PC-9 (cell line): ENCODE data around the gene SERINC5. TPM values are rescaled to one million over a fixed set of nuclear protein-coding genes. Genes with fewer than 3 reads are reported as not detected.
"Not testable (repeated sequence)": the region's sequence is repeated elsewhere in the genome, so short reads cannot be mapped to it uniquely, and the experiment has no call there.

ENCODE experiments used
- Bru-seq: library from RNA; stranded (reverse); fragments of 400-500 nt; gene quantifications from one replicate; lab custom pipeline; 2021; lab: Mats Ljungman, UMichigan
- BruChase-seq, 2 experiments: library from RNA; stranded (reverse); fragments of 400-500 nt; gene quantifications; one replicate each; lab custom pipeline; 2021; lab: Mats Ljungman, UMichigan
- BruUV-seq: library from RNA; stranded (reverse); fragments of 400-500 nt; replicated peaks from 2 replicates; lab custom pipeline; 2021; lab: Mats Ljungman, UMichigan
- CTCF ChIA-PET: fragments of 300-600 bp; sonication (Branson Sonifier 250); formaldehyde crosslinking; loops from one replicate; lab custom pipeline; 2022; ENCODE audit warnings: antibody characterized with exemption; lab: Charles Lee
- POLR2A ChIA-PET: fragments of 300-600 bp; sonication (Branson Sonifier 250); formaldehyde crosslinking; loops from one replicate; lab custom pipeline; 2022; ENCODE audit warnings: antibody characterized with exemption; ENCODE audit not compliant: unreplicated experiment; lab: Charles Lee
- DNase-seq, 2 experiments: peaks; one replicate each; pipeline versions ENCODE4 v3.0.0 to v3.0.0-alpha.2; 2015 to 2022; ENCODE audit warnings: mixed read lengths in 1 of 2
- H2AFZ ChIP-seq: fragments of 200-600 bp; sonication (generic); 2 replicates; pipeline ENCODE4 v1.8.1; 2017; ENCODE audit warnings: antibody characterized with exemption
- H3F3A ChIP-seq: fragments of 200-600 bp; sonication (generic); 2 replicates; pipeline ENCODE4 v1.8.1; 2017; ENCODE audit warnings: antibody characterized with exemption, mild to moderate bottlenecking, low read depth; ENCODE audit not compliant: insufficient read depth
- H3K27ac ChIP-seq: fragments of 200-600 bp; sonication (generic); 2 replicates; pipeline ENCODE4 v1.6.1; 2016; ENCODE audit warnings: mixed run types
- H3K27me3 ChIP-seq: fragments of 200-600 bp; sonication (generic); 2 replicates; pipeline ENCODE4 v1.6.1; 2016; ENCODE audit warnings: low read depth, mixed run types; ENCODE audit not compliant: insufficient read depth
- H3K36me3 ChIP-seq: fragments of 200-600 bp; sonication (generic); 2 replicates; pipeline ENCODE4 v1.6.1; 2016; ENCODE audit warnings: low read depth, mixed run types
- H3K4me1 ChIP-seq: fragments of 200-600 bp; sonication (generic); replicated peaks from 2 replicates; pipeline ENCODE4 v1.6.1; 2016; ENCODE audit warnings: mixed run types; ENCODE audit not compliant: insufficient read depth
- H3K4me2 ChIP-seq: fragments of 200-600 bp; sonication (generic); 2 replicates; pipeline ENCODE4 v1.6.1; 2017; ENCODE audit warnings: mixed run types
- H3K4me3 ChIP-seq: fragments of 200-600 bp; sonication (generic); 2 replicates; pipeline ENCODE4 v1.6.1; 2016; ENCODE audit warnings: mixed run types
- H3K79me2 ChIP-seq: fragments of 200-600 bp; sonication (generic); 2 replicates; pipeline ENCODE4 v1.6.1; 2017; ENCODE audit warnings: low read depth, mixed run types
- H3K9me2 ChIP-seq: fragments of 200-600 bp; sonication (generic); 2 replicates; pipeline ENCODE4 v1.8.1; 2017; ENCODE audit warnings: mild to moderate bottlenecking; ENCODE audit not compliant: insufficient read depth
- H3K9me3 ChIP-seq: fragments of 200-600 bp; sonication (generic); 2 replicates; pipeline ENCODE4 v1.8.1; 2016; ENCODE audit warnings: low read depth; ENCODE audit not compliant: insufficient read depth
- H4K20me1 ChIP-seq: fragments of 200-600 bp; sonication (generic); 2 replicates; pipeline ENCODE4 v1.8.1; 2017; ENCODE audit not compliant: insufficient read depth
- CTCF ChIP-seq: fragments of 200-600 bp; sonication (generic); conservative IDR thresholded peaks from 2 replicates; pipeline ENCODE4 v1.6.1; 2017; ENCODE audit warnings: mixed run types, antibody characterized with exemption, mild to moderate bottlenecking, moderate library complexity
- EZH2 ChIP-seq: fragments of 200-600 bp; sonication (generic); IDR thresholded peaks from 2 replicates; pipeline ENCODE4 v1.8.0; 2017; ENCODE audit warnings: antibody characterized with exemption, low read depth
- intact Hi-C: fragments of 100-400 bp; cut with micrococcal nuclease; formaldehyde crosslinking; loops from one replicate; pipeline ENCODE4 v1.10.0; 2022; ENCODE audit not compliant: unreplicated experiment
- long read RNA-seq: library from polyadenylated mRNA; stranded (forward); transcript quantifications from one replicate; pipeline ENCODE4 v2.0.0, GENCODE V29; 2022
- total RNA-seq: library from RNA; stranded (reverse); gene quantifications from 2 replicates; pipeline ENCODE4 v1.2.3, GENCODE V29; 2021

The SERINC5 gene
- total RNA-seq (68.8 and 77.7 TPM in 2 replicates), Bru-seq, nascent RNA (percentile 85 among the genes with signal in this experiment), BruChase-seq, experiment 1, labeled RNA remaining after a 2-hour chase (percentile 90 among the genes with signal in this experiment), BruChase-seq, experiment 2, labeled RNA remaining after a 6-hour chase (percentile 87 among the genes with signal in this experiment)
- long read RNA-seq, full-length matches to known transcripts = 1 of 18 reads
- long read RNA-seq, partial matches to known transcripts = 2 of 18 reads
- long read RNA-seq, other reads (novel, unspliced or antisense) = 15 of 18 reads

GRCh38 chr5:80255811-80256712, at the start of gene SERINC5:
Gene SERINC5 (minus strand): TSS chr5:80256048. CDS start chr5:80255922, 126 bp downstream.
- DNase-seq = peak; percentile 53 to 79
- CTCF ChIA-PET = interaction anchor here (0.6 kb wide), 1 partner anchor 52 kb away, joined by 7 read pairs; no protein-coding TSS in a partner anchor
- peak within 1 kb of the TSS; percentile 97 for H3K4me2 ChIP-seq

GRCh38 chr5:80302636-80303035, 46.8 kb upstream of the SERINC5 start:
- CTCF ChIA-PET = no interaction called here

More at GRCh38 chr5:80255811-80256712, at the start of gene SERINC5:
- Histone ChIP-seq H3K9me2 (no peaks in the 10 kb centered on the region), H3K9me3 (no peaks in the 10 kb centered on the region), H3F3A (peaks cover 23% of the 10 kb centered on the region), H2AFZ (peak within 1 kb of the TSS; percentile 77), H4K20me1 (peaks cover 31% of the 10 kb centered on the region), H3K4me3 (peak within 1 kb of the TSS; percentile 76), H3K27me3 (no peaks in the 10 kb centered on the region), H3K79me2 (peaks cover 66% of the 10 kb centered on the region), H3K36me3 (0 out of 2 replicates have a peak, but pooled peaks cover 4% of the 10 kb centered on the region), H3K4me1 (peaks cover 36% of the 10 kb centered on the region), H3K27ac (peak within 1 kb of the TSS; percentile 94)
- intact Hi-C loops = loop anchor here (1.0 to 5.0 kb wide), 2 partner anchors 9 to 164 kb away; no protein-coding TSS in a partner anchor
- POLR2A ChIA-PET = interaction anchor here (0.5 to 1.7 kb wide), 12 partner anchors 9 to 1276 kb away, joined by 3 to 19 read pairs (median 4); no protein-coding TSS in a partner anchor
- BruUV-seq = TSS peak; percentile 67
- TF ChIP-seq CTCF (no peak), EZH2 (no peak)

GRCh38 chr5:80301342-80301741, 45.5 kb upstream of the SERINC5 start:
- H3K4me2 ChIP-seq, intact Hi-C loops, H3K79me2 ChIP-seq, H2AFZ ChIP-seq, BruUV-seq, H3K36me3 ChIP-seq, H3K4me1 ChIP-seq, H3K4me3 ChIP-seq, CTCF ChIA-PET, DNase-seq, H3K27ac ChIP-seq, POLR2A ChIA-PET, H4K20me1 ChIP-seq, H3K9me2 ChIP-seq, H3K27me3 ChIP-seq, H3K9me3 ChIP-seq, H3F3A ChIP-seq: not testable (repeated sequence)

More at GRCh38 chr5:80302636-80303035, 46.8 kb upstream of the SERINC5 start:
- no peaks in the 10 kb centered on the region for H3F3A ChIP-seq
- TF ChIP-seq CTCF = no peak
- TF ChIP-seq EZH2 = no peak
- intact Hi-C loops = no loop called here
- H2AFZ ChIP-seq = no peak overlapping the region
- no peaks in the 10 kb centered on the region for H3K79me2 ChIP-seq
- H3K27me3 ChIP-seq = no peaks in the 10 kb centered on the region
- no peak overlapping the region for H3K27ac ChIP-seq
- BruUV-seq = no TSS peak
- no peak for DNase-seq
- H3K9me3 ChIP-seq = no peaks in the 10 kb centered on the region
- H3K9me2 ChIP-seq = no peaks in the 10 kb centered on the region
- no peak overlapping the region for H3K4me2 ChIP-seq
- no peaks in the 10 kb centered on the region for H4K20me1 ChIP-seq
- no peaks in the 10 kb centered on the region for H3K36me3 ChIP-seq
- POLR2A ChIA-PET = no interaction called here
- no peak overlapping the region for H3K4me3 ChIP-seq
- no peaks in the 10 kb centered on the region for H3K4me1 ChIP-seq

- intact Hi-C loops, POLR2A ChIA-PET: not testable (repeated sequence)
These were observed 44.9 kb upstream of the SERINC5 start for GRCh38 chr5:80300796-80301195.

More at GRCh38 chr5:80300796-80301195, 44.9 kb upstream of the SERINC5 start:
- H3K4me3 ChIP-seq, CTCF ChIA-PET, H3K9me3 ChIP-seq, H3K9me2 ChIP-seq, H3F3A ChIP-seq, H3K27me3 ChIP-seq, H3K27ac ChIP-seq, H4K20me1 ChIP-seq, H3K4me1 ChIP-seq, BruUV-seq, H3K79me2 ChIP-seq, H3K4me2 ChIP-seq, H2AFZ ChIP-seq, DNase-seq, H3K36me3 ChIP-seq: not testable (repeated sequence)
